Erythroblast (primary cell): ENCODE measurements around the gene GGCX.

Source experiments
- GATA1 ChIP-seq: IDR thresholded peaks from 2 replicates; pipeline ENCODE4 v1.6.1; 2011; ENCODE audit warnings: low read depth, mild to moderate bottlenecking, control low read depth, low read length, moderate library complexity
- POLR2A ChIP-seq: IDR thresholded peaks from 2 replicates; pipeline ENCODE4 v1.6.1; 2011; ENCODE audit warnings: mild to moderate bottlenecking, low read length

GRCh38 chr2:85594715-85595300, 33.5 kb upstream of the GGCX start:
- TF ChIP-seq POLR2A, result no peak
- no peak for TF ChIP-seq GATA1
